Keratinocyte (primary cell): Measurements from ENCODE around the gene STK4.
"Not testable (repeated sequence)": the region's sequence is repeated elsewhere in the genome, so short reads cannot be mapped to it uniquely, and the experiment has no call there.

Experiments
- CTCF ChIP-seq, 3 experiments: IDR thresholded peaks in 1 of 3; conservative IDR thresholded peaks in 1 of 3; optimal IDR thresholded peaks in 1 of 3; 2 replicates in 2 of 3; 3 replicates in 1 of 3; pipeline versions ENCODE3 to v1.5.1; 2011; ENCODE audit warnings: low read length in 3 of 3, mild to moderate bottlenecking in 3 of 3, moderate library complexity in 2 of 3, control low read depth in 1 of 3, inconsistent platforms in 1 of 3; ENCODE audit not compliant: insufficient read depth in 2 of 3; ENCODE audit errors: extremely low read depth in 1 of 3
- EZH2 ChIP-seq: IDR thresholded peaks from one replicate; pipeline ENCODE4 v1.6.1; 2012; ENCODE audit warnings: inconsistent platforms, mild to moderate bottlenecking, low read length, moderate library complexity

GRCh38 chr20:45014131-45014530 lies 47.8 kb downstream of the STK4 start:
- not testable (repeated sequence) for TF ChIP-seq CTCF (optimal IDR thresholded peaks at IDR 0.05 in 1 of 3, IDR thresholded peaks at IDR 0.05 in 1 of 3, conservative IDR thresholded peaks at IDR 0.05 in 1 of 3; ENCODE audit: extremely low read depth in 1 of 3, insufficient read depth in 2 of 3, low read length in 3 of 3); EZH2
